Thoracic aorta (tissue), 2 donors: ENCODE data around the gene MPV17L2. TPM values are rescaled to one million over a fixed set of nuclear protein-coding genes. Genes with fewer than 3 reads are reported as not detected.

Source experiments
- ATAC-seq: fragments of 150-250 bp; one replicate; pipeline ENCODE4 v1.8.0; 2017; ENCODE audit warnings: low read depth; ENCODE audit not compliant: insufficient number of reproducible peaks, low FRiP score
- DNase-seq: peaks from one replicate; pipeline ENCODE4 v3.0.0-alpha.2; 2020; ENCODE audit warnings: low spot score
- H3K27ac ChIP-seq, 2 donors: fragments of 200-600 bp; sonication (generic); 1 replicate in 1 of 2; 2 replicates in 1 of 2; pipeline ENCODE4 v1.5.1; 2016; ENCODE audit warnings: mild to moderate bottlenecking in 2 of 2, moderate library complexity in 2 of 2
- H3K27me3 ChIP-seq: fragments of 200-600 bp; sonication (generic); replicated peaks from 2 replicates; pipeline ENCODE4 v1.6.0; 2016; ENCODE audit warnings: mild to moderate bottlenecking; ENCODE audit not compliant: insufficient read depth
- H3K36me3 ChIP-seq: fragments of 200-600 bp; sonication (generic); one replicate; pipeline ENCODE4 v1.5.1; 2016
- H3K4me1 ChIP-seq, 2 donors: fragments of 200-600 bp; sonication (generic); 1 replicate in 1 of 2; 2 replicates in 1 of 2; pipeline versions ENCODE4 v1.5.1 to v1.6.0; 2016; ENCODE audit warnings: low read depth in 2 of 2, mild to moderate bottlenecking in 1 of 2; ENCODE audit not compliant: control insufficient read depth in 1 of 2
- H3K4me3 ChIP-seq: fragments of 200-600 bp; sonication (generic); 2 replicates; pipeline ENCODE4 v1.5.1; 2016; ENCODE audit warnings: mild to moderate bottlenecking
- H3K9me3 ChIP-seq: fragments of 200-600 bp; sonication (generic); 2 replicates; pipeline ENCODE4 v1.5.1; 2016
- CTCF ChIP-seq: fragments of 200-600 bp; sonication (generic); IDR thresholded peaks from one replicate; pipeline ENCODE4 v1.5.1; 2019; ENCODE audit warnings: antibody characterized with exemption
- total RNA-seq, 2 donors: library from RNA; depleted of rRNA; stranded (reverse); fragments of >200 nt; gene quantifications; one replicate each; pipeline versions ENCODE4 v1.1.0 to v1.2.3, GENCODE V29; 2016

The MPV17L2 gene
- total RNA-seq, 2 donors from 2014 or later = 10.6 to 16.1 TPM

GRCh38 chr19:18225702-18226468 lies 32.9 kb downstream of the MPV17L2 start, which contains the start of gene PDE4C:
PDE4C (minus strand) TSS chr19:18226438; CDS start chr19:18226415, 23 bp downstream.
- DNase-seq = no peak
- H3K4me3 ChIP-seq = peak within 1 kb of the TSS; percentile 28
- H3K4me1 ChIP-seq = peaks cover 9 to 28% of the 10 kb centered on the region in 2 donors
- no peaks in the 10 kb centered on the region for H3K9me3 ChIP-seq
- ATAC-seq = no peak
- no peaks in the 10 kb centered on the region for H3K36me3 ChIP-seq
- H3K27me3 ChIP-seq = peaks cover 19% of the 10 kb centered on the region
- TF ChIP-seq CTCF = no peak
- H3K27ac ChIP-seq = no peak within 1 kb of the TSS

GRCh38 chr19:18226956-18227780 lies 34.1 kb downstream of the MPV17L2 start:
- Histone ChIP-seq H3K9me3 (no peaks in the 10 kb centered on the region), H3K27ac (no peak overlapping the region), H3K27me3 (peaks cover 19% of the 10 kb centered on the region), H3K36me3 (no peaks in the 10 kb centered on the region), H3K4me3 (no peak overlapping the region), H3K4me1 (peaks cover 9 to 28% of the 10 kb centered on the region in 2 donors)
- DNase-seq = no peak
- no peak for TF ChIP-seq CTCF
- no peak for ATAC-seq

GRCh38 chr19:18227781-18228271 lies 34.8 kb downstream of the MPV17L2 start:
- DNase-seq = no peak
- Histone ChIP-seq H3K27me3 (peaks cover 19% of the 10 kb centered on the region), H3K27ac (no peak overlapping the region), H3K4me1 (peaks cover 9 to 28% of the 10 kb centered on the region in 2 donors), H3K36me3 (no peaks in the 10 kb centered on the region), H3K4me3 (no peak overlapping the region), H3K9me3 (peaks cover under 1% of the 10 kb centered on the region)
- ATAC-seq = no peak
- no peak for TF ChIP-seq CTCF

GRCh38 chr19:18229474-18229873 lies 36.5 kb downstream of the MPV17L2 start:
- no peak for DNase-seq

More at GRCh38 chr19:18229474-18229873, 36.5 kb downstream of the MPV17L2 start:
- ATAC-seq = no peak
- Histone ChIP-seq H3K4me3 (no peak overlapping the region), H3K9me3 (peaks cover 6% of the 10 kb centered on the region), H3K4me1 (peaks cover 6 to 24% of the 10 kb centered on the region in 2 donors), H3K27me3 (peaks cover 19% of the 10 kb centered on the region), H3K27ac (no peak overlapping the region), H3K36me3 (no peaks in the 10 kb centered on the region)
- peak; percentile 32 for TF ChIP-seq CTCF
